ENCODE data around the gene CHMP4A. TPM values are rescaled to one million over a fixed set of nuclear protein-coding genes. Genes with fewer than 3 reads are reported as not detected.
A peak's percentile ranks its signal among the peaks of the same experiment; 100 is the strongest.

Gene CHMP4A
- total and polyA plus RNA-seq, 2 of the 13 experiments (the other 11 are each of a cell fraction or from before 2014, with no cell fraction given): 83.6 to 113 TPM

DNA sequence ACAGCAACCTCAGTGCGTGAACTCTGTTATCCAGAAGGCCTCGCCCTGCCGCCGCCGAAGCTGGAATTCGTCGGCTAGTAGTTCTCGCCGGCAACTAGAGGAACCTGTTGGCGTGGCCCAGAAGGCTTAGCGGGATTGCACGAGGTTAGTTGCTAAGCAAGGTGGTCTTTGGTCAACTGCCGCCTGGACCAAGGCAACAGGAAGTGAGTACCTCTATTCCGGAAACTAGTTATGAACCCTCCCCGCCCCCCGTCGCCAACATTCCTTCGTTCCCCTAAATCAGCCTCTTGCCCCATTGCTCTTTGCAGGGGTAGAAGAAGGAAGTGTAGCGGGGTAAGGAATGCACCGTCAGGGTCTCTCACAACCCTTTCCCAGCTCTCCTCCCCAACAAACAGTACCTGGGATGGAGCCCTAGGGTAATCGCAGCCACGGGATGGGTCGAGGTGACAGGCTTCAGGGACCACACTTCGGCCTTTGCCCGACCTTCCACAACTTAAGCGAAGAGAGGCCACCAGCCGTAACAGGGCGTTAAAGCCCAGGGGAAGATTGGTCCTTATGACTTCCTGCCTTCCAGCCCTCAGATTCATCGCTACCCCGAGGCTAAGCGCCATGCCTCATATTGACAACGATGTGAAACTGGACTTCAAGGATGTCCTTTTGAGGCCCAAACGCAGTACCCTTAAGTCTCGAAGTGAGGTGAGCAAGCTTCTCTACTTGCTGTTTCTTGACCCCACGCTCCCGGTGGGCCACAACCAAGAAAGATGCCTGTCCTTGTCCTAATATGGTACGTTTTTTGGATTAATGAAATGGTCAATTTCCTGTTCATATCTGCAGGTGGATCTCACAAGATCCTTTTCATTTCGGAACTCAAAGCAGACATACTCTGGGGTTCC lies 19.6 kb upstream of the CHMP4A start, which contains the start of gene GMPR2 (continued):
- TF ChIP-seq, protein P1, sequence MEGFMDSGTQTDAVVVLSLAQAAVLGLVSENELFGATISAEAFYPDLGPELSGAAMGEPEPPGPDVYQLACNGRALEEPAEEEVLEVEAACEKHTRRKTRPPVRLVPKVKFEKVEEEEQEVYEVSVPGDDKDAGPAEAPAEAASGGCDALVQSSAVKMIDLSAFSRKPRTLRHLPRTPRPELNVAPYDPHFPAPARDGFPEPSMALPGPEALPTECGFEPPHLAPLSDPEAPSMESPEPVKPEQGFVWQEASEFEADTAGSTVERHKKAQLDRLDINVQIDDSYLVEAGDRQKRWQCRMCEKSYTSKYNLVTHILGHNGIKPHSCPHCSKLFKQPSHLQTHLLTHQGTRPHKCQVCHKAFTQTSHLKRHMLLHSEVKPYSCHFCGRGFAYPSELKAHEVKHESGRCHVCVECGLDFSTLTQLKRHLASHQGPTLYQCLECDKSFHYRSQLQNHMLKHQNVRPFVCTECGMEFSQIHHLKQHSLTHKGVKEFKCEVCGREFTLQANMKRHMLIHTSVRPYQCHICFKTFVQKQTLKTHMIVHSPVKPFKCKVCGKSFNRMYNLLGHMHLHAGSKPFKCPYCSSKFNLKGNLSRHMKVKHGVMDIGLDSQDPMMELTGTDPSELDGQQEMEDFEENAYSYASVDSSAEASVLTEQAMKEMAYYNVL (CRISPR knock-in tag; IDR thresholded peaks at IDR 0.05; ENCODE audit: borderline replicate concordance): peak; percentile 90
- TF ChIP-seq MIER3 (CRISPR knock-in tag; IDR thresholded peaks at IDR 0.05; ENCODE audit: borderline replicate concordance): peak; percentile 82; the same call in 1 of the 2 replicates
- TF ChIP-seq ZNF430 (CRISPR knock-in tag; IDR thresholded peaks at IDR 0.05): peak; percentile 95; the same call in 1 of the 2 replicates
- TF ChIP-seq PHF8 (CRISPR knock-in tag; IDR thresholded peaks at IDR 0.05): peak; percentile 98
- TF ChIP-seq ZNF260 (CRISPR knock-in tag; IDR thresholded peaks at IDR 0.05; ENCODE audit: borderline replicate concordance, low read depth): no peak
- 0 out of 2 replicates have a peak, but pooled peaks have one; percentile 7 for TF ChIP-seq RFX1 (IDR thresholded peaks at IDR 0.05)
- peak; percentile 99 for TF ChIP-seq DMAP1 (CRISPR knock-in tag; IDR thresholded peaks at IDR 0.05)
- peak; percentile 96; the same call in 1 of the 2 replicates for TF ChIP-seq ZNF615 (CRISPR knock-in tag; IDR thresholded peaks at IDR 0.05; ENCODE audit: borderline replicate concordance)
- TF ChIP-seq NFE2 (CRISPR knock-in tag; IDR thresholded peaks at IDR 0.05): no peak
- peak; percentile 81; the same call in 1 of the 2 replicates for TF ChIP-seq ZNF724P (CRISPR knock-in tag; IDR thresholded peaks at IDR 0.05; ENCODE audit: borderline replicate concordance)
- peak; percentile 23; the same call in 1 of the 2 replicates for TF ChIP-seq SP2 (CRISPR knock-in tag; IDR thresholded peaks at IDR 0.05)
- TF ChIP-seq TBX3 (IDR thresholded peaks at IDR 0.05; ENCODE audit: borderline replicate concordance): peak; percentile 43; the same call in 1 of the 2 replicates
- TF ChIP-seq, protein P2, sequence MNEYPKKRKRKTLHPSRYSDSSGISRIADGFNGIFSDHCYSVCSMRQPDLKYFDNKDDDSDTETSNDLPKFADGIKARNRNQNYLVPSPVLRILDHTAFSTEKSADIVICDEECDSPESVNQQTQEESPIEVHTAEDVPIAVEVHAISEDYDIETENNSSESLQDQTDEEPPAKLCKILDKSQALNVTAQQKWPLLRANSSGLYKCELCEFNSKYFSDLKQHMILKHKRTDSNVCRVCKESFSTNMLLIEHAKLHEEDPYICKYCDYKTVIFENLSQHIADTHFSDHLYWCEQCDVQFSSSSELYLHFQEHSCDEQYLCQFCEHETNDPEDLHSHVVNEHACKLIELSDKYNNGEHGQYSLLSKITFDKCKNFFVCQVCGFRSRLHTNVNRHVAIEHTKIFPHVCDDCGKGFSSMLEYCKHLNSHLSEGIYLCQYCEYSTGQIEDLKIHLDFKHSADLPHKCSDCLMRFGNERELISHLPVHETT (CRISPR knock-in tag; conservative IDR thresholded peaks at IDR 0.05): no peak; the same call in none of the 2 replicates
- TF ChIP-seq ZNF251 (CRISPR knock-in tag; IDR thresholded peaks at IDR 0.05): peak; percentile 85
- TF ChIP-seq ZFP82 (CRISPR knock-in tag; IDR thresholded peaks at IDR 0.05; ENCODE audit: borderline replicate concordance): 0 out of 2 replicates have a peak, but pooled peaks have one; percentile 82
- TF ChIP-seq, protein P3, sequence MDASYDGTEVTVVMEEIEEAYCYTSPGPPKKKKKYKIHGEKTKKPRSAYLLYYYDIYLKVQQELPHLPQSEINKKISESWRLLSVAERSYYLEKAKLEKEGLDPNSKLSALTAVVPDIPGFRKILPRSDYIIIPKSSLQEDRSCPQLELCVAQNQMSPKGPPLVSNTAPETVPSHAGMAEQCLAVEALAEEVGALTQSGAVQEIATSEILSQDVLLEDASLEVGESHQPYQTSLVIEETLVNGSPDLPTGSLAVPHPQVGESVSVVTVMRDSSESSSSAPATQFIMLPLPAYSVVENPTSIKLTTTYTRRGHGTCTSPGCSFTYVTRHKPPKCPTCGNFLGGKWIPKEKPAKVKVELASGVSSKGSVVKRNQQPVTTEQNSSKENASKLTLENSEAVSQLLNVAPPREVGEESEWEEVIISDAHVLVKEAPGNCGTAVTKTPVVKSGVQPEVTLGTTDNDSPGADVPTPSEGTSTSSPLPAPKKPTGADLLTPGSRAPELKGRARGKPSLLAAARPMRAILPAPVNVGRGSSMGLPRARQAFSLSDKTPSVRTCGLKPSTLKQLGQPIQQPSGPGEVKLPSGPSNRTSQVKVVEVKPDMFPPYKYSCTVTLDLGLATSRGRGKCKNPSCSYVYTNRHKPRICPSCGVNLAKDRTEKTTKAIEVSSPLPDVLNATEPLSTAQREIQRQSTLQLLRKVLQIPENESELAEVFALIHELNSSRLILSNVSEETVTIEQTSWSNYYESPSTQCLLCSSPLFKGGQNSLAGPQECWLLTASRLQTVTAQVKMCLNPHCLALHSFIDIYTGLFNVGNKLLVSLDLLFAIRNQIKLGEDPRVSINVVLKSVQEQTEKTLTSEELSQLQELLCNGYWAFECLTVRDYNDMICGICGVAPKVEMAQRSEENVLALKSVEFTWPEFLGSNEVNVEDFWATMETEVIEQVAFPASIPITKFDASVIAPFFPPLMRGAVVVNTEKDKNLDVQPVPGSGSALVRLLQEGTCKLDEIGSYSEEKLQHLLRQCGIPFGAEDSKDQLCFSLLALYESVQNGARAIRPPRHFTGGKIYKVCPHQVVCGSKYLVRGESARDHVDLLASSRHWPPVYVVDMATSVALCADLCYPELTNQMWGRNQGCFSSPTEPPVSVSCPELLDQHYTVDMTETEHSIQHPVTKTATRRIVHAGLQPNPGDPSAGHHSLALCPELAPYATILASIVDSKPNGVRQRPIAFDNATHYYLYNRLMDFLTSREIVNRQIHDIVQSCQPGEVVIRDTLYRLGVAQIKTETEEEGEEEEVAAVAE (CRISPR knock-in tag; IDR thresholded peaks at IDR 0.05; ENCODE audit: borderline replicate concordance): peak; percentile 68; the same call in 1 of the 2 replicates
- TF ChIP-seq HNRNPK (IDR thresholded peaks at IDR 0.05; ENCODE audit: low read depth, low read length, poor library complexity, severe bottlenecking): no peak
- TF ChIP-seq ZNF337 (CRISPR knock-in tag; IDR thresholded peaks at IDR 0.05; ENCODE audit: borderline replicate concordance, low read depth): peak; percentile 88; the same call in 1 of the 2 replicates

All from HepG2 (cell line).